Parathyroid adenoma (tissue), 2 donors: Measurements from ENCODE around the gene BICDL1.

Experiments
- H2AFZ ChIP-seq: fragments of 300-600 bp; sonication (generic); one replicate; pipeline ENCODE4 v1.7.0; 2017; ENCODE audit warnings: antibody characterized with exemption, mild to moderate bottlenecking
- H3K27ac ChIP-seq: fragments of 300-600 bp; sonication (generic); one replicate; pipeline ENCODE4 v1.7.0; 2017
- H3K27me3 ChIP-seq: fragments of 300-600 bp; sonication (generic); one replicate; pipeline ENCODE4 v1.7.0; 2017; ENCODE audit warnings: low read length; ENCODE audit not compliant: control insufficient read depth, insufficient read depth
- H3K36me3 ChIP-seq: fragments of 300-600 bp; sonication (generic); one replicate; pipeline ENCODE4 v1.7.0; 2017; ENCODE audit warnings: low read length; ENCODE audit not compliant: control insufficient read depth, insufficient read depth
- H3K4me1 ChIP-seq: fragments of 300-600 bp; sonication (generic); one replicate; pipeline ENCODE4 v1.7.0; 2017; ENCODE audit warnings: control low read depth
- H3K4me2 ChIP-seq: fragments of 300-600 bp; sonication (generic); one replicate; pipeline ENCODE4 v1.7.0; 2017; ENCODE audit warnings: low read length
- H3K4me3 ChIP-seq: fragments of 300-600 bp; sonication (generic); one replicate; pipeline ENCODE4 v1.7.0; 2017; ENCODE audit warnings: low read depth, low read length
- H3K79me2 ChIP-seq: fragments of 300-600 bp; sonication (generic); one replicate; pipeline ENCODE4 v1.7.0; 2017; ENCODE audit warnings: control low read depth
- H3K9ac ChIP-seq: fragments of 300-600 bp; sonication (generic); one replicate; pipeline ENCODE4 v1.7.0; 2017; ENCODE audit warnings: mild to moderate bottlenecking
- H3K9me3 ChIP-seq: fragments of 300-600 bp; sonication (generic); one replicate; pipeline ENCODE4 v1.7.0; 2017; ENCODE audit warnings: low read length; ENCODE audit not compliant: control insufficient read depth
- CTCF ChIP-seq: fragments of 300-600 bp; sonication (generic); IDR thresholded peaks from one replicate; pipeline ENCODE4 v1.7.0; 2017; ENCODE audit warnings: antibody characterized with exemption, mild to moderate bottlenecking
- donor health status: primary hyperparathyroidism.

BICDL1 gene

GRCh38 chr12:119949145-119949544, 39.9 kb upstream of the BICDL1 start:
- no peak overlapping the region for H3K4me3 ChIP-seq
- TF ChIP-seq CTCF: no peak
- H3K36me3 ChIP-seq: no peaks in the 10 kb centered on the region
- H3K27ac ChIP-seq: no peak overlapping the region
- H3K9ac ChIP-seq: no peak overlapping the region
- H3K4me1 ChIP-seq: no peaks in the 10 kb centered on the region
- no peaks in the 10 kb centered on the region for H3K79me2 ChIP-seq
- no peaks in the 10 kb centered on the region for H3K9me3 ChIP-seq
- H2AFZ ChIP-seq: peak overlapping the region; percentile 4
- H3K27me3 ChIP-seq: no peaks in the 10 kb centered on the region
- no peak overlapping the region for H3K4me2 ChIP-seq

- Histone ChIP-seq H3K4me1 (no peaks in the 10 kb centered on the region), H3K9ac (no peak overlapping the region), H3K27me3 (no peaks in the 10 kb centered on the region), H3K79me2 (no peaks in the 10 kb centered on the region), H3K36me3 (no peaks in the 10 kb centered on the region), H3K9me3 (no peaks in the 10 kb centered on the region), H3K27ac (no peak overlapping the region), H3K4me3 (no peak overlapping the region), H3K4me2 (no peak overlapping the region), H2AFZ (peak overlapping the region; percentile 4)
- TF ChIP-seq CTCF: no peak
Observed at GRCh38 chr12:119949594-119949993, 39.4 kb upstream of the BICDL1 start.

DNA sequence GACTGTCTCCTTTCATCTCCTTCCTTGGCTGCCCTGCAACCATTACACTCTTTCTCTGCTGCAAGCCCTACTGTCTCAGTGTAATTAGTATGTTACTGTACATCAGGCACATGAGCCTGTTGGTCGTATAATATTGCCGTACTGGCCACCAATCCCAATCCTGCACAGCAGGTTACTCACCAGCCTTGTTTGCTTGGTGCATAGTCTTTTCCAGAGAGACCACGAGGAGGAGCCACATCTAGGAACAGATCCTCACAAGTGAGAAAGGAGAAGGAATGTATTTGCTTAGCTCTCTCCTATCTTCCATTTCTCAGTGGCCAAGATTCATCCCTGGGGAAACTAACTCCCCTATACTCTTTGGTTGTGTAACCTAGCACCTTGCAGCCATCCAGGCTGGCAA, 33.0 kb upstream of the BICDL1 start:
- H3K9me3 ChIP-seq: no peaks in the 10 kb centered on the region
- no peaks in the 10 kb centered on the region for H3K27me3 ChIP-seq
- no peaks in the 10 kb centered on the region for H3K79me2 ChIP-seq
- H3K4me3 ChIP-seq: no peak overlapping the region
- H2AFZ ChIP-seq: no peak overlapping the region
- no peak for TF ChIP-seq CTCF
- H3K36me3 ChIP-seq: no peaks in the 10 kb centered on the region
- no peak overlapping the region for H3K9ac ChIP-seq
- H3K4me1 ChIP-seq: no peaks in the 10 kb centered on the region
- H3K4me2 ChIP-seq: no peak overlapping the region
- no peak overlapping the region for H3K27ac ChIP-seq

DNA sequence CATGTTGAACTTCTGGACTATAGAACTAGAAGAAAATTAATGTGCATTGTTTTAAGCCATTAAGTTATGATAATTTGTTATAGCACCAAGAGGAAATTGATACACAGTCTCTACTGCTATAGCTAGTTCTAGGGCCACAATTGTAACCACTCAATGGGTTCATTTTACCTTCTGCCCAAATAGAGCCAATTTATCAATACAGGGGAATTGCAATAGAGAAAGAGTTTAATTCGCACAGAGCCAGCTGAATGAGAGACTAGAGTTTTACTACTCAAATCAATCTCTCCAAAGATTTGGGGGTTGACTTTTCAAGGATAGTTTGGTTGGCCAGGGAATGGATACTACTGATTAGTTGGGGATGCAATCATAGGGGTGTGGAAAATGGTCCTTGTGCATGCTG, 31.9 kb upstream of the BICDL1 start:
- Histone ChIP-seq H3K4me2 (no peak overlapping the region), H3K4me1 (no peaks in the 10 kb centered on the region), H3K9ac (no peak overlapping the region), H3K27ac (no peak overlapping the region), H3K27me3 (no peaks in the 10 kb centered on the region), H3K36me3 (no peaks in the 10 kb centered on the region), H3K9me3 (no peaks in the 10 kb centered on the region), H3K79me2 (no peaks in the 10 kb centered on the region), H2AFZ (no peak overlapping the region), H3K4me3 (no peak overlapping the region)
- no peak for TF ChIP-seq CTCF

DNA sequence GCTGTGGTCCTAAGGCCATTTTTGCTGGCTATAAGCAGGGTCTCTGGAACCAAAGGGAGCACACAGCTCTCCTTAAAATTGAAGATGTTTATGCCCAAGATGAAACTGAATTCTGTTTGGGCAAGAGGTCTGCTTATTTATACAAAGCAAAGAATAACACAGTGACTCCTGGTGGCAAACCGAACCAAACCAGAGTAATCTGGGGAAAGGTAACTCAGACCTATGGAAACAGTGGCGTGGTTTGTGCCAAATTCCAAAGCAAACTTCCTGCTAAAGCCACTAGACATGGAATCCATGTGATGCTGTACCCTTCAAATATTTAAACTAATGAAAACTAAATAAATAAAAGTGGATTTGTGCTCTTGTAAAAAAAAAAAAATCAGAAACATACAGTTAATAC, 29.6 kb upstream of the BICDL1 start:
- H3K4me3 ChIP-seq: no peak overlapping the region
- H2AFZ ChIP-seq: no peak overlapping the region
- no peak overlapping the region for H3K4me2 ChIP-seq
- H3K9me3 ChIP-seq: no peaks in the 10 kb centered on the region
- no peaks in the 10 kb centered on the region for H3K4me1 ChIP-seq
- H3K9ac ChIP-seq: no peak overlapping the region
- no peaks in the 10 kb centered on the region for H3K79me2 ChIP-seq
- no peak for TF ChIP-seq CTCF
- no peaks in the 10 kb centered on the region for H3K27me3 ChIP-seq
- no peak overlapping the region for H3K27ac ChIP-seq
- H3K36me3 ChIP-seq: no peaks in the 10 kb centered on the region
